GM19023 (cell line): Measurements from ENCODE around the gene NTF4.
"Not testable (repeated sequence)": the region's sequence is repeated elsewhere in the genome, so short reads cannot be mapped to it uniquely, and the experiment has no call there.

Experiments used
- ATAC-seq: cut with Tn5 transposase; IDR thresholded peaks from one replicate; pipeline ENCODE4 v1.9.1; 2021; ENCODE audit warnings: mild to moderate bottlenecking, moderate library complexity; ENCODE audit not compliant: unreplicated experiment

NTF4 gene

GRCh38 chr19:49091391-49092038 lies 26.9 kb upstream of the NTF4 start:
- no peak for ATAC-seq

GRCh38 chr19:49086296-49086695 lies 21.7 kb upstream of the NTF4 start:
- ATAC-seq, result no peak

GRCh38 chr19:49085868-49086232 lies 21.2 kb upstream of the NTF4 start:
- ATAC-seq, result no peak

GRCh38 chr19:49085020-49085867 lies 20.6 kb upstream of the NTF4 start, which contains the start of gene SNRNP70:
SNRNP70 (plus strand) TSS chr19:49085451; CDS start chr19:49086415, 964 bp downstream.
- ATAC-seq, result peak; percentile 87

- no peak for ATAC-seq
These were observed 19.8 kb upstream of the NTF4 start for GRCh38 chr19:49084206-49085019.

GRCh38 chr19:49081273-49081672 lies 16.7 kb upstream of the NTF4 start:
- ATAC-seq, result no peak

- no peak for ATAC-seq
These were observed 15.8 kb upstream of the NTF4 start for GRCh38 chr19:49080392-49080791.

GRCh38 chr19:49074869-49075268 lies 10.3 kb upstream of the NTF4 start:
- not testable (repeated sequence) for ATAC-seq

- no peak for ATAC-seq
These were observed 9.1 kb upstream of the NTF4 start for GRCh38 chr19:49073514-49074378.

GRCh38 chr19:49071860-49072547 lies 7.4 kb upstream of the NTF4 start:
- no peak for ATAC-seq

GRCh38 chr19:49070416-49070815 lies 5.8 kb upstream of the NTF4 start:
- no peak for ATAC-seq

GRCh38 chr19:49069026-49069425 lies 4.4 kb upstream of the NTF4 start:
- ATAC-seq, result no peak

GRCh38 chr19:49067554-49067953 lies 2.9 kb upstream of the NTF4 start:
- ATAC-seq, result no peak

- no peak for ATAC-seq
These were observed 1.4 kb upstream of the NTF4 start for GRCh38 chr19:49065905-49066512.

GRCh38 chr19:49064029-49064629 lies 489 bp downstream of the NTF4 start:
- no peak for ATAC-seq

- ATAC-seq, result no peak
These were observed 3.2 kb downstream of the NTF4 start for GRCh38 chr19:49061445-49061844.

GRCh38 chr19:49061000-49061399 lies 3.6 kb downstream of the NTF4 start:
- no peak for ATAC-seq

GRCh38 chr19:49059053-49059452 lies 5.6 kb downstream of the NTF4 start:
- ATAC-seq, result no peak

GRCh38 chr19:49058562-49058961 lies 6.1 kb downstream of the NTF4 start:
- ATAC-seq, result no peak
